Measurements from ENCODE around the gene SOX1. TPM values are rescaled to one million over a fixed set of nuclear protein-coding genes. Genes with fewer than 3 reads are reported as not detected.

Gene SOX1
- total RNA-seq, 2 experiments from 2014 or later: not detected

DNA sequence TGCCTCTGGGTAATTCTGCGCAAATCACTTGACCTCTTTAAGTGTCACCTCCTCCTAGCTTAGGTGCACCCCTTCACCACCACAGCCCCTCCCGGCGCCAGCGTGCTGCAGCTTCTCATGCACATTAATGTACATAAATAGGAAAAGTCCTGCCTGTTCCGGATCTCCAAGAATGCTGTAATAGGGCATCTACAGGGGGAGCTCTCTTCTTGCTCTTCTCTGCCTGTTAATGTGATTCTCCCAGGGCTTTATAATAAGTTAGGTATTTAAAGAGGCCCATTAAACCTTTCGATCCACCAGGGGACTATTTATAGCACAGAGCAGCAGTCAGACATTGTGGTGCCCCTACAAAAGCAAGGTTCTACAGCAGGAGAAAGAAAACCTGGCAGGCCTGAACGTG, 35.3 kb downstream of the SOX1 start:
- H3K79me2 ChIP-seq (ENCODE audit: insufficient read depth, low read depth, low read length): no peaks in the 10 kb centered on the region
- no peaks in the 10 kb centered on the region for H3K36me3 ChIP-seq (ENCODE audit: insufficient read depth, low read length)
- intact Hi-C loops (cut with micrococcal nuclease; ENCODE audit: unreplicated experiment): no loop called here
- H3K4me2 ChIP-seq (ENCODE audit: low read length): no peak overlapping the region
- H3K4me1 ChIP-seq (ENCODE audit: insufficient read depth, low read length, poor library complexity, severe bottlenecking): no peaks in the 10 kb centered on the region
- TF ChIP-seq EZH2phosphoT487 (IDR thresholded peaks at IDR 0.05; ENCODE audit: borderline replicate concordance, low read depth, low read length) (no peak), CTCF (conservative IDR thresholded peaks at IDR 0.05; ENCODE audit: low read length) (no peak)
- ChIA-PET POLR2A (no interaction called here), CTCF (ENCODE audit: unreplicated experiment) (no interaction called here)
- no TSS peak for BruUV-seq (replicated peaks)
- no peaks in the 10 kb centered on the region for H3K9me3 ChIP-seq (ENCODE audit: low read length)
- H2AFZ ChIP-seq (ENCODE audit: low read length): no peak overlapping the region
- no peak for DNase-seq (ENCODE audit: low spot score)
- H3K27ac ChIP-seq (ENCODE audit: low read depth, low read length, poor library complexity, severe bottlenecking): no peak overlapping the region
- H3K4me3 ChIP-seq (ENCODE audit: low read depth, low read length, poor library complexity, severe bottlenecking): no peak overlapping the region
- no peaks in the 10 kb centered on the region for H3K9me2 ChIP-seq (ENCODE audit: insufficient read depth, low read length)
- no peaks in the 10 kb centered on the region for H4K20me1 ChIP-seq (ENCODE audit: insufficient read depth, low read length)

DNA sequence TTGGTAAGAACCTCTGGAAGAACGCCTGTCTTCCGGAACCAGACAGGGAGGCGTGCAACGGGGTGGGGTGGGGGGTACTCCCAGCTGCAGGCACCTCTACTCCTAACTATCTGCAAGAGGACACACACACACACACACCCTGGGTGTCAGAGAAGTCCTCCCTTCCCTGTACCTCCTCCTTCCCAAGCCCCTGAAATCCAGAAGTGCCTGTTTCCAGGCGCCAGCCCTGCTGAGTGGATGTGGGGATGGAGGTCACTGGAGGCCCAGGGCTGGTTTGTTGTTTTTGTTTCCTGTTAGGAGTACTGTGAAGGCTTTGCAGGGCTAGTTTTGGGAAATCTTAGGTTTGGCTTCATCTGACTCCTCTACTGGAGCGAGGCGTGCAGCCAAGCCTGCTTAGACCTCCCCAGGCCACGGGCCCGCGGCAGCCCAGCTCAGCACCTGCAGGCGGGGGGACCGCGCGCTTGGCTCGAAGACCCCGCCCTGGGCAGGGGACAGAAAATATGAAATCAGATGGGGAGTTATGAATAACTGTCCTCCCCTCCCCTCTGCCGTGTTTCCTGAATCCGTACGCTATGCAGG, 36.4 kb downstream of the SOX1 start:
- no peak for DNase-seq (ENCODE audit: low spot score)
- H4K20me1 ChIP-seq (ENCODE audit: insufficient read depth, low read length): no peaks in the 10 kb centered on the region
- intact Hi-C loops (cut with micrococcal nuclease; ENCODE audit: unreplicated experiment): no loop called here
- H3K27ac ChIP-seq (ENCODE audit: low read depth, low read length, poor library complexity, severe bottlenecking): no peak overlapping the region
- no peak for TF ChIP-seq EZH2phosphoT487 (IDR thresholded peaks at IDR 0.05; ENCODE audit: borderline replicate concordance, low read depth, low read length)
- TF ChIP-seq CTCF (conservative IDR thresholded peaks at IDR 0.05; ENCODE audit: low read length): no peak
- ChIA-PET POLR2A (no interaction called here), CTCF (ENCODE audit: unreplicated experiment) (no interaction called here)
- H3K4me3 ChIP-seq (ENCODE audit: low read depth, low read length, poor library complexity, severe bottlenecking): no peak overlapping the region
- no TSS peak for BruUV-seq (replicated peaks)
- no peaks in the 10 kb centered on the region for H3K9me2 ChIP-seq (ENCODE audit: insufficient read depth, low read length)
- no peaks in the 10 kb centered on the region for H3K4me1 ChIP-seq (ENCODE audit: insufficient read depth, low read length, poor library complexity, severe bottlenecking)
- H2AFZ ChIP-seq (ENCODE audit: low read length): no peak overlapping the region
- no peaks in the 10 kb centered on the region for H3K79me2 ChIP-seq (ENCODE audit: insufficient read depth, low read depth, low read length)
- H3K36me3 ChIP-seq (ENCODE audit: insufficient read depth, low read length): no peaks in the 10 kb centered on the region
- H3K9me3 ChIP-seq (ENCODE audit: low read length): no peaks in the 10 kb centered on the region
- H3K4me2 ChIP-seq (ENCODE audit: low read length): no peak overlapping the region

DNA sequence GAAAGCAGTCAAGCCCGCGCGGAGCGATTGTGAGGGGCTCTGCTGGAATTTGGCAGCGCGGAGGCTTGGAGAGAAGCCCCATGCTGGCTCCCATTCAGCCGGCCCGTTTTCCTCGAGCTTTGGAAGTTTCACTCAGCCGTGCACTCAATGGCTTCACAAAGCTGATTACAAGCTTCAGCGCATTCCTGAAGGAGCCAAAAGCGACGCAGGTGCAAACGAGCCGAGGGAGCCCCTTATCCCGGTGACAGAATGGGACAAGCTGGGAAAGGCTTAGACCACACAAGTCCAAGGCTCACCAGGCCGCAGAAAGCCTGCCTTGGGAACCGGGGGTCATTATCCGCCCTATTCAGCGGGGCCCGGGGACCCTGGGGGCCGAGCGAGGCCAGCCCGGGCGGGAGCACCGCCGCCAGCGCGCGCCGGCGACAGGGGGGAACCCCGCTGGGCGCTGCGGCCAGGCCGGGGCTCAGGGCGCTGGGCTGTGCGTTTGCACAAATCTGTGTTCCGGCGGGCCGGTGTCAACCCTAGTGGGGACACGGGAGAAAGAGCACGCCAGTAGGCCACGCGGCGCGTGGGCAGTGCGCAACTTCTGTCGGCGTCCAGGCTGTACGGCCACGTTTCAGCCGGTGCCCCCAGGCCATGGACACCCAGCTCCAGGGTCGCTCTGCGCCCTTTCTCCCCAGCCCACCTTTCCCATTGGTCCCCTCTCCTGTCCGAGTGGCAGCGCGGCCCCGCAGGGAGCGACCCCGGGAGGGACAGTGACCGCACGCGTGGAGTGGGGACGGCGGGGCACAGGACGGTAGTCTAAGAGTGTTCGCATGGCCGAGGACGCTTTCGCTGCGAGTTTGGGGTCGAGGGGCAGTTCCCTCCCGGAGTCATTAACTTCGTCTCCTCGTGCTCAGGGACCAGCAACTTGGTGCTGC, 37.3 kb downstream of the SOX1 start:
- no peaks in the 10 kb centered on the region for H3K9me3 ChIP-seq (ENCODE audit: low read length)
- intact Hi-C loops (cut with micrococcal nuclease; ENCODE audit: unreplicated experiment): no loop called here
- no TSS peak for BruUV-seq (replicated peaks)

More for the DNA sequence above, 37.3 kb downstream of the SOX1 start:
- no peak overlapping the region for H2AFZ ChIP-seq (ENCODE audit: low read length)
- no peak for DNase-seq (ENCODE audit: low spot score)
- H3K4me2 ChIP-seq (ENCODE audit: low read length): no peak overlapping the region
- ChIA-PET POLR2A (no interaction called here), CTCF (ENCODE audit: unreplicated experiment) (no interaction called here)
- no peaks in the 10 kb centered on the region for H3K4me1 ChIP-seq (ENCODE audit: insufficient read depth, low read length, poor library complexity, severe bottlenecking)
- no peaks in the 10 kb centered on the region for H3K9me2 ChIP-seq (ENCODE audit: insufficient read depth, low read length)
- TF ChIP-seq CTCF (conservative IDR thresholded peaks at IDR 0.05; ENCODE audit: low read length): no peak
- no peak for TF ChIP-seq EZH2phosphoT487 (IDR thresholded peaks at IDR 0.05; ENCODE audit: borderline replicate concordance, low read depth, low read length)
- no peaks in the 10 kb centered on the region for H3K36me3 ChIP-seq (ENCODE audit: insufficient read depth, low read length)
- no peaks in the 10 kb centered on the region for H4K20me1 ChIP-seq (ENCODE audit: insufficient read depth, low read length)
- H3K27ac ChIP-seq (ENCODE audit: low read depth, low read length, poor library complexity, severe bottlenecking): no peak overlapping the region
- H3K4me3 ChIP-seq (ENCODE audit: low read depth, low read length, poor library complexity, severe bottlenecking): no peak overlapping the region
- no peaks in the 10 kb centered on the region for H3K79me2 ChIP-seq (ENCODE audit: insufficient read depth, low read depth, low read length)

All from OCI-LY7 (cell line).